Upper lobe of right lung (tissue), 1 donor: ENCODE results near the gene POMT1. TPM values are rescaled to one million over a fixed set of nuclear protein-coding genes. Genes with fewer than 3 reads are reported as not detected.

Source experiments
- ATAC-seq: fragments of 200-7000 bp; cut with Tn5 transposase; one replicate; pipeline ENCODE4 v1.9.1; 2020; ENCODE audit warnings: mild to moderate bottlenecking, moderate library complexity
- DNase-seq: peaks from one replicate; pipeline ENCODE4 v3.0.0-alpha.2; 2020
- H3K27ac ChIP-seq: fragments of 200-600 bp; one replicate; pipeline ENCODE4 v1.8.0; 2022
- H3K27me3 ChIP-seq: fragments of 200-600 bp; one replicate; pipeline ENCODE4 v1.8.0; 2022; ENCODE audit warnings: mild to moderate bottlenecking
- H3K36me3 ChIP-seq: fragments of 200-600 bp; one replicate; pipeline ENCODE4 v1.8.0; 2022
- H3K4me1 ChIP-seq: fragments of 200-600 bp; one replicate; pipeline ENCODE4 v1.8.0; 2022
- H3K4me3 ChIP-seq: fragments of 200-600 bp; one replicate; pipeline ENCODE4 v1.8.0; 2022; ENCODE audit warnings: mild to moderate bottlenecking
- H3K9me3 ChIP-seq: fragments of 200-600 bp; one replicate; pipeline ENCODE4 v1.8.0; 2022
- intact Hi-C: fragments of 100-400 bp; cut with DNase I; formaldehyde crosslinking; loops from one replicate; pipeline ENCODE4 v1.11.0; 2022
- total RNA-seq: library from RNA; stranded (reverse); fragmentation: NEBNext Ultra II Directional; extraction: Animal tissue kit (Norgen Biotek cat#: 25700); gene quantifications from one replicate; pipeline ENCODE4 v1.2.1, GENCODE V29; 2021
- TF ChIP-seq, protein P1 (sequence below): fragments of 200-600 bp; IDR thresholded peaks from one replicate; pipeline ENCODE4 v1.8.0; 2022; ENCODE audit warnings: antibody characterized with exemption
- donor health status: DM: no; HTN: yes; CAD: no; lungs with severe emphysema.

POMT1 gene
- total RNA-seq, 1 donor from 2014 or later = 25.2 TPM

DNA sequence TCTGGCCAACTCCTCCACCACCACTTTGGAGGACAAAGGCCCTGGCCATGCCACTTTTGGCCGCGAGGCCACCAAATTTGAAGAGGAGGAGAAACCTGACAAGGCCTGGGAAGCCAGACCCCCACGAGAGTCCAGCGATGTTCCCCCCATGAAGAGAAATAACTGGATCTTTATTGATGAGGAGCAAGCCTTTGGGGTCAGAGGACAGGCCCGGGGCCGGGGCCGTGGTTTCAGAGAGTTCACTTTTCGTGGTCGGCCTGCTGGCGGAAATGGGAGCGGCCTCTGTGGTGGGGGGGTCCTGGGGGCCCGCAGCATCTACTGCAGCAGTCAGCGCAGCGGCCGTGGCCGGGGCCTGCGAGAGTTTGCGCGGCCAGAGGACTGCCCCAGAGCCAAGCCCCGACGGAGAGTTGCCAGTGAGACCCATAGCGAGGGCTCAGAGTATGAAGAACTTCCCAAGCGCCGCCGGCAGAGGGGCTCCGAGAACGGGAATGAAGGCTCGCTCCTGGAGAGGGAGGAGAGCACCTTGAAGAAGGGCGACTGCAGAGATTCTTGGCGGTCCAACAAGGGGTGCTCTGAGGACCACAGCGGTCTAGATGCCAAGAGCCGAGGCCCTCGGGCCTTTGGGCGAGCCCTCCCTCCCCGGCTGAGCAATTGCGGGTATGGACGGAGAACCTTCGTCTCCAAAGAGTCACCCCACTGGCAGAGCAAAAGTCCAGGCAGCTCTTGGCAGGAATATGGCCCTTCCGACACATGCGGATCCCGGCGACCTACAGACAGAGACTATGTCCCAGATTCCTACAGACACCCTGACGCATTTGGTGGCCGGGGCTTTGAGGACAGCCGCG lies 27.4 kb upstream of the POMT1 start:
- H3K27me3 ChIP-seq = no peaks in the 10 kb centered on the region
- H3K36me3 ChIP-seq = peaks cover 100% of the 10 kb centered on the region
- no peak overlapping the region for H3K4me3 ChIP-seq
- ATAC-seq (no peak), DNase-seq (peak; percentile 57)
- intact Hi-C loops = loop anchor here (10.0 kb wide), 1 partner anchor 131 kb away; no protein-coding TSS in a partner anchor
- H3K9me3 ChIP-seq = no peaks in the 10 kb centered on the region
- H3K4me1 ChIP-seq = no peaks in the 10 kb centered on the region
- TF ChIP-seq, protein P1, sequence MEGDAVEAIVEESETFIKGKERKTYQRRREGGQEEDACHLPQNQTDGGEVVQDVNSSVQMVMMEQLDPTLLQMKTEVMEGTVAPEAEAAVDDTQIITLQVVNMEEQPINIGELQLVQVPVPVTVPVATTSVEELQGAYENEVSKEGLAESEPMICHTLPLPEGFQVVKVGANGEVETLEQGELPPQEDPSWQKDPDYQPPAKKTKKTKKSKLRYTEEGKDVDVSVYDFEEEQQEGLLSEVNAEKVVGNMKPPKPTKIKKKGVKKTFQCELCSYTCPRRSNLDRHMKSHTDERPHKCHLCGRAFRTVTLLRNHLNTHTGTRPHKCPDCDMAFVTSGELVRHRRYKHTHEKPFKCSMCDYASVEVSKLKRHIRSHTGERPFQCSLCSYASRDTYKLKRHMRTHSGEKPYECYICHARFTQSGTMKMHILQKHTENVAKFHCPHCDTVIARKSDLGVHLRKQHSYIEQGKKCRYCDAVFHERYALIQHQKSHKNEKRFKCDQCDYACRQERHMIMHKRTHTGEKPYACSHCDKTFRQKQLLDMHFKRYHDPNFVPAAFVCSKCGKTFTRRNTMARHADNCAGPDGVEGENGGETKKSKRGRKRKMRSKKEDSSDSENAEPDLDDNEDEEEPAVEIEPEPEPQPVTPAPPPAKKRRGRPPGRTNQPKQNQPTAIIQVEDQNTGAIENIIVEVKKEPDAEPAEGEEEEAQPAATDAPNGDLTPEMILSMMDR = no peak
- H3K27ac ChIP-seq = no peak overlapping the region

GRCh38 chr9:131475956-131476776 lies 26.6 kb upstream of the POMT1 start:
- intact Hi-C loops = loop anchor here (10.0 kb wide), 1 partner anchor 131 kb away; no protein-coding TSS in a partner anchor
- peak; percentile 60 for DNase-seq
- Histone ChIP-seq H3K9me3 (no peaks in the 10 kb centered on the region), H3K36me3 (peaks cover 99% of the 10 kb centered on the region), H3K27me3 (no peaks in the 10 kb centered on the region), H3K4me3 (no peak overlapping the region), H3K4me1 (no peaks in the 10 kb centered on the region), H3K27ac (no peak overlapping the region)
- TF ChIP-seq, protein P1 = peak; percentile 34
- ATAC-seq = peak; percentile 25

- Histone ChIP-seq H3K27ac (no peak overlapping the region), H3K27me3 (no peaks in the 10 kb centered on the region), H3K36me3 (peaks cover 99% of the 10 kb centered on the region), H3K4me3 (no peak overlapping the region), H3K4me1 (no peaks in the 10 kb centered on the region), H3K9me3 (no peaks in the 10 kb centered on the region)
- TF ChIP-seq, protein P1 = no peak
- intact Hi-C loops = loop anchor here (10.0 kb wide), 1 partner anchor 132 kb away; no protein-coding TSS in a partner anchor
- DNase-seq (peak; percentile 57), ATAC-seq (peak; percentile 8)
Observed at GRCh38 chr9:131476777-131477345, 25.9 kb upstream of the POMT1 start.

GRCh38 chr9:131477367-131477766 lies 25.4 kb upstream of the POMT1 start:
- Histone ChIP-seq H3K4me3 (no peak overlapping the region), H3K27me3 (no peaks in the 10 kb centered on the region), H3K4me1 (no peaks in the 10 kb centered on the region), H3K9me3 (no peaks in the 10 kb centered on the region), H3K27ac (no peak overlapping the region), H3K36me3 (peaks cover 99% of the 10 kb centered on the region)
- TF ChIP-seq, protein P1 = no peak
- DNase-seq (peak; percentile 37), ATAC-seq (no peak)
- intact Hi-C loops = loop anchor here (10.0 kb wide), 1 partner anchor 133 kb away; no protein-coding TSS in a partner anchor

DNA sequence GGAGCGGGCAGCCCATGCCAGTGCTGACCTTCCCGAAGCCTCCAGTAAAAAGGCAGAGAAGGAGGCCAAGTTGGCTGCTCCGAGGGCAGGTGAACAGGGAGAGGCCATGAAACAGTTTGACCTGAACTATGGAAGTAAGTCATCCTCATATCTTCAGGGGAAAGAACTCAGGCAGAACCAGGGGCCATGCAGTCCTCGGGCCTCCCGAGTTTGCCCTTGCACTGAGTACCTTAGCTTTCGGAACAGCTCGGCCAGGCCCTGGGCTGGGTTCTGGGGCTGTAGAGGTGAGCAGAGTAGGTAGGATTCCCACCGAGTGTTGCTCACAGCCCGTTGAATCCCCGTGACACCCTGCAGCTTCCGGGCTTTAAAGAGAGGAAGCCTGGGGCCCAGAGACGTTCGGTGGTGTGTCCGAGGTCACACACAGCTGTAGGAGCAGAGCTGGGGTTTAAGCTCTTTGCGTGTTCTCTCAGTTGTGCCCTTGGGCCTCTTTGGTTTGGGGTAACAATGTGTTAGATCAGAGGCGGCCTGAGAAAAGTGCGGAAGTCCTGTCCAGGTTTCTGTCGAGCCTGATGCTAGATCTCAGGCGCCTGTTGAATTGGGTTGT lies 24.8 kb upstream of the POMT1 start:
- TF ChIP-seq, protein P1 = no peak
- H3K4me3 ChIP-seq = no peak overlapping the region
- H3K36me3 ChIP-seq = peaks cover 99% of the 10 kb centered on the region
- intact Hi-C loops = loop anchor here (10.0 kb wide), 1 partner anchor 133 kb away; no protein-coding TSS in a partner anchor
- H3K9me3 ChIP-seq = no peaks in the 10 kb centered on the region
- H3K27ac ChIP-seq = no peak overlapping the region
- H3K4me1 ChIP-seq = no peaks in the 10 kb centered on the region
- DNase-seq = no peak
- no peaks in the 10 kb centered on the region for H3K27me3 ChIP-seq
- no peak for ATAC-seq
